IMR-90 (cell line): ENCODE data around the gene ANKRD65. TPM values are rescaled to one million over a fixed set of nuclear protein-coding genes. Genes with fewer than 3 reads are reported as not detected.
A peak's percentile ranks its signal among the peaks of the same experiment; 100 is the strongest.

ENCODE experiments used
- ATAC-seq: fragments of 200-7000 bp; cut with Tn5 transposase; 2 replicates; pipeline ENCODE4 v1.9.1; 2020; ENCODE audit warnings: low read depth, mild to moderate bottlenecking, moderate library complexity
- BruUV-seq: library from RNA; stranded (reverse); fragments of 400-500 nt; replicated peaks from 2 replicates; lab custom pipeline; 2021; lab: Mats Ljungman, UMichigan
- CTCF ChIA-PET: fragments of 300-600 bp; formaldehyde crosslinking; extraction: SDS; loops from one replicate; lab custom pipeline; 2021; ENCODE audit warnings: antibody characterized with exemption; lab: Yijun Ruan, JAX
- POLR2A ChIA-PET: fragments of 300-600 bp; sonication (Branson Sonifier 250); formaldehyde crosslinking; loops from one replicate; lab custom pipeline; 2022; ENCODE audit warnings: antibody characterized with exemption; ENCODE audit not compliant: unreplicated experiment; lab: Charles Lee
- DNase-seq: peaks from one replicate; pipeline ENCODE4 v3.0.0; 2013
- H2AFZ ChIP-seq: replicated peaks from 2 replicates; pipeline ENCODE3; 2013; ENCODE audit warnings: low read length, mild to moderate bottlenecking; ENCODE audit not compliant: poor library complexity
- H2AK5ac ChIP-seq: 2 replicates; pipeline ENCODE4 v1.6.1; 2013; ENCODE audit warnings: low read depth, low read length, inconsistent platforms
- H2AK9ac ChIP-seq: replicated peaks from 2 replicates; pipeline ENCODE3; 2013; ENCODE audit warnings: mild to moderate bottlenecking, low read depth, low read length, moderate library complexity; ENCODE audit not compliant: poor library complexity
- H2BK120ac ChIP-seq: 2 replicates; pipeline ENCODE4 v1.6.1; 2013; ENCODE audit warnings: low read depth, low read length, inconsistent platforms
- H2BK15ac ChIP-seq: 3 replicates; pipeline ENCODE4 v1.6.1; 2013; ENCODE audit warnings: low read depth, low read length, inconsistent platforms
- H2BK20ac ChIP-seq: 2 replicates; pipeline ENCODE4 v1.6.1; 2013; ENCODE audit warnings: low read depth, mild to moderate bottlenecking, inconsistent platforms, low read length, moderate library complexity
- H2BK5ac ChIP-seq: 2 replicates; pipeline ENCODE4 v1.6.1; 2013; ENCODE audit warnings: mild to moderate bottlenecking, low read depth, low read length, inconsistent platforms; ENCODE audit not compliant: poor library complexity, severe bottlenecking
- H3K14ac ChIP-seq: replicated peaks from 2 replicates; pipeline ENCODE4 v1.6.1; 2013; ENCODE audit warnings: low read depth, low read length, inconsistent platforms
- H3K18ac ChIP-seq: 2 replicates; pipeline ENCODE4 v1.6.1; 2013; ENCODE audit warnings: low read depth, low read length, control low read depth
- H3K23ac ChIP-seq: 2 replicates; pipeline ENCODE4 v1.6.1; 2013; ENCODE audit warnings: low read depth, low read length, inconsistent platforms
- H3K27ac ChIP-seq: 2 replicates; pipeline ENCODE4 v1.5.1; 2013; ENCODE audit warnings: mild to moderate bottlenecking, control low read depth, low read length; ENCODE audit not compliant: insufficient read depth
- H3K27me3 ChIP-seq: 2 replicates; pipeline ENCODE4 v1.6.1; 2013; ENCODE audit warnings: low read length; ENCODE audit not compliant: control insufficient read depth, insufficient read depth
- H3K36me3 ChIP-seq: 2 replicates; pipeline ENCODE4 v1.6.1; 2013; ENCODE audit warnings: low read length, mixed read lengths; ENCODE audit not compliant: control insufficient read depth, insufficient read depth
- H3K4ac ChIP-seq: 2 replicates; pipeline ENCODE4 v1.6.1; 2013; ENCODE audit warnings: low read depth, low read length, inconsistent platforms
- H3K4me1 ChIP-seq: 2 replicates; pipeline ENCODE4 v1.6.1; 2013; ENCODE audit warnings: low read length, mixed read lengths; ENCODE audit not compliant: control insufficient read depth, insufficient read depth
- H3K4me2 ChIP-seq: 2 replicates; pipeline ENCODE4 v1.6.1; 2013; ENCODE audit warnings: low read depth, mild to moderate bottlenecking, control low read depth, low read length, moderate library complexity
- H3K4me3 ChIP-seq: 2 replicates; pipeline ENCODE4 v1.5.1; 2013; ENCODE audit warnings: low read depth, mild to moderate bottlenecking, control low read depth, low read length, moderate library complexity; ENCODE audit not compliant: insufficient read depth
- H3K56ac ChIP-seq: 2 replicates; pipeline ENCODE4 v1.6.1; 2013; ENCODE audit warnings: low read length, inconsistent platforms; ENCODE audit not compliant: insufficient read depth; ENCODE audit errors: extremely low read depth
- H3K79me1 ChIP-seq, 2 experiments: 2 replicates each; pipeline ENCODE4 v1.6.1; 2013; ENCODE audit warnings: low read length in 2 of 2, inconsistent platforms in 1 of 2, low read depth in 1 of 2
- H3K9ac ChIP-seq: 2 replicates; pipeline ENCODE4 v1.6.1; 2013; ENCODE audit warnings: low read depth, low read length, control low read depth
- H3K9me1 ChIP-seq: 2 replicates; pipeline ENCODE4 v1.6.1; 2013; ENCODE audit warnings: low read length, inconsistent platforms; ENCODE audit not compliant: insufficient read depth
- H3K9me3 ChIP-seq: 2 replicates; pipeline ENCODE4 v1.6.1; 2013; ENCODE audit warnings: low read length; ENCODE audit not compliant: control insufficient read depth, insufficient read depth
- H4K20me1 ChIP-seq: 2 replicates; pipeline ENCODE4 v1.6.1; 2013; ENCODE audit warnings: low read length, inconsistent platforms; ENCODE audit not compliant: insufficient read depth
- H4K5ac ChIP-seq: 2 replicates; pipeline ENCODE4 v1.6.1; 2013; ENCODE audit warnings: mild to moderate bottlenecking, low read depth, low read length, control low read depth
- H4K8ac ChIP-seq, 2 experiments: 2 replicates each; pipeline ENCODE4 v1.6.1; 2013; ENCODE audit warnings: low read depth in 2 of 2, low read length in 2 of 2, control low read depth in 1 of 2, inconsistent platforms in 1 of 2
- H4K91ac ChIP-seq: 2 replicates; pipeline ENCODE4 v1.6.1; 2013; ENCODE audit warnings: low read depth, low read length, inconsistent platforms; ENCODE audit not compliant: insufficient read depth
- BHLHE40 ChIP-seq: fragments of 150-350 bp; IDR thresholded peaks from 2 replicates; pipeline ENCODE4 v1.6.1; 2016; ENCODE audit warnings: mild to moderate bottlenecking, low read depth, low read length
- CEBPB ChIP-seq: IDR thresholded peaks from 2 replicates; pipeline ENCODE4 v1.6.1; 2012; ENCODE audit warnings: low read depth, low read length, improper control_type of control experiment
- CHD1 ChIP-seq: IDR thresholded peaks from 2 replicates; pipeline ENCODE4 v1.6.1; 2012; ENCODE audit warnings: low read depth, low read length, improper control_type of control experiment
- FOS ChIP-seq: fragments of 150-350 bp; IDR thresholded peaks from 2 replicates; pipeline ENCODE4 v1.6.1; 2016; ENCODE audit warnings: low read depth, low read length
- MAFK ChIP-seq: IDR thresholded peaks from 2 replicates; pipeline ENCODE4 v1.6.1; 2012; ENCODE audit warnings: low read depth, low read length, improper control_type of control experiment
- MXI1 ChIP-seq: IDR thresholded peaks from 2 replicates; pipeline ENCODE4 v1.6.1; 2012; ENCODE audit warnings: low read depth, mild to moderate bottlenecking, low read length, moderate library complexity, borderline replicate concordance
- NFE2L2 ChIP-seq: fragments of 150-350 bp; IDR thresholded peaks from 2 replicates; pipeline ENCODE4 v1.6.1; 2016; ENCODE audit warnings: low read depth, mild to moderate bottlenecking, low read length
- POLR2A ChIP-seq: IDR thresholded peaks from 2 replicates; pipeline ENCODE4 v1.6.1; 2012; ENCODE audit warnings: mild to moderate bottlenecking, low read depth, low read length
- RAD21 ChIP-seq: IDR thresholded peaks from 2 replicates; pipeline ENCODE4 v1.6.1; 2012; ENCODE audit warnings: low read length, improper control_type of control experiment
- RFX5 ChIP-seq: IDR thresholded peaks from 2 replicates; pipeline ENCODE4 v1.8.0; 2012; ENCODE audit warnings: low read depth, mild to moderate bottlenecking, low read length, moderate library complexity
- SMC3 ChIP-seq: fragments of 150-350 bp; IDR thresholded peaks from 2 replicates; pipeline ENCODE4 v1.6.1; 2016; ENCODE audit warnings: low read depth, mild to moderate bottlenecking, antibody characterized with exemption, low read length, moderate library complexity
- WGBS, 2 experiments: methylation state at CpG; one replicate each; pipeline versions ENCODE4 v1.1.5 to v1.1.7; 2013; ENCODE audit warnings: missing lambda C conversion rate in 2 of 2; ENCODE audit not compliant: insufficient read length in 1 of 2; ENCODE audit errors: extremely low coverage in 2 of 2; 5-methylcytosine and 5-hydroxymethylcytosine counted together
- dilution Hi-C: fragments of 300-500 bp; cut with HindIII; formaldehyde crosslinking; loops from one replicate; pipeline ENCODE4 v1.14.3; 2018; ENCODE audit warnings: low sequenced_read_pairs; ENCODE audit not compliant: unreplicated experiment
- in situ Hi-C: fragments of 300-500 bp; cut with MboI; formaldehyde crosslinking; loops from 3 replicates; pipeline ENCODE4 v1.14.3; 2019; ENCODE audit warnings: low sequenced_read_pairs, inconsistent platforms, mixed read lengths
- intact Hi-C: fragments of 100-400 bp; cut with micrococcal nuclease; formaldehyde crosslinking; loops from 2 replicates; pipeline ENCODE4 v1.10.0; 2022
- polyA plus RNA-seq, 3 experiments: library from polyadenylated mRNA; depleted of rRNA; stranded (reverse); fragments of >200 nt; gene quantifications; 2 replicates each; pipeline ENCODE4 v1.2.3, GENCODE V29; 2012; ENCODE audit warnings: low replicate concordance in 1 of 3
- total RNA-seq: library from RNA; depleted of rRNA; stranded (reverse); fragments of >200 nt; gene quantifications from 2 replicates; pipeline ENCODE4 v1.2.3, GENCODE V29; 2012

ANKRD65 gene
- total and polyA plus RNA-seq, 2 of the 4 experiments (the other 2 are of a cell fraction), result 0.09 TPM; not detected in 1

DNA sequence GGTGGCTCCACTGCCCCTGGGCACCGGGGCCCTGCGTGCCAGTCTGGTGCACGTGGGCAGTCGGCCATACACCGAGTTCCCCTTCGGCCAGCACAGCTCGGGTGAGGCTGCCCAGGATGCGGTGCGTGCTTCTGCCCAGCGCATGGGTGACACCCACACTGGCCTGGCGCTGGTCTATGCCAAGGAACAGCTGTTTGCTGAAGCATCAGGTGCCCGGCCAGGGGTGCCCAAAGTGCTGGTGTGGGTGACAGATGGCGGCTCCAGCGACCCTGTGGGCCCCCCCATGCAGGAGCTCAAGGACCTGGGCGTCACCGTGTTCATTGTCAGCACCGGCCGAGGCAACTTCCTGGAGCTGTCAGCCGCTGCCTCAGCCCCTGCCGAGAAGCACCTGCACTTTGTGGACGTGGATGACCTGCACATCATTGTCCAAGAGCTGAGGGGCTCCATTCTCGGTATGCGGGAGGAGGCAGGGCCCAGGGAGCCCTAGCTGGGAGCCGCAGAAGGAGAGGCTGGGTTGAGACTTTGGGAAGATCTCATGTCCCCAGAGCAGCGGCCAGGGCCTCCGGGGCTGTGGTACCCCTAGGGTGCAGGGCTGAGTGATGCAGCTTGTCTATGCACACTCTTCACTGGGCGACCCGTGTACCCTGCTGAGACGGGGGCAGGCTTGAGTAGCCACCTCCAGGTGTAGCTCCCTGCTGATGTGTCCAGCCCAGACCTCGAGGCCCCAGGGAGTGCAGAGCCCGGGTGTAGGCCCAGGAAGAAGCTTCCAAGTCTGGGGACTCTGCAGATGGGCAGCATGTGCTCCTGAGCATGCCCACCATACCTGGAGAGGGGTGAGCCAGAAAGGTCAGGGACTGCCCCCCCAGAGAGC is 16.2 kb upstream of the ANKRD65 start:
- no peaks in the 10 kb centered on the region for H4K20me1 ChIP-seq
- no peak overlapping the region for H2BK120ac ChIP-seq
- H4K5ac ChIP-seq, result no peak overlapping the region
- no peak overlapping the region for H4K8ac ChIP-seq
- no peak overlapping the region for H2BK20ac ChIP-seq
- no peak overlapping the region for H4K91ac ChIP-seq
- CTCF ChIA-PET, result interaction anchor here (0.5 kb wide), 1 partner anchor 11 kb away, joined by 4 read pairs; no protein-coding TSS in a partner anchor
- H2AK5ac ChIP-seq, result no peak overlapping the region
- DNase-seq (no peak), ATAC-seq (no peak)
- no peak overlapping the region for H3K23ac ChIP-seq
- no peak overlapping the region for H3K14ac ChIP-seq
- H3K9me3 ChIP-seq, result no peaks in the 10 kb centered on the region
- WGBS, 2 experiments, result 90% methylated on average over 26 of the region's 31 CpGs; no CpG with 5 or more reads in 1 of the 2 experiments
- intact Hi-C loops, result no loop called here
- H3K18ac ChIP-seq, result no peak overlapping the region
- dilution Hi-C loops, result no loop called here
- H3K56ac ChIP-seq, result no peak overlapping the region
- no peaks in the 10 kb centered on the region; the same call in 1 of the 2 replicates for H3K27me3 ChIP-seq
- peaks cover 10% of the 10 kb centered on the region; the same call in 1 of the 2 replicates for H3K4me1 ChIP-seq
- no peak for TF ChIP-seq CEBPB
- no peak for TF ChIP-seq CHD1
- no peak for TF ChIP-seq SMC3
- TF ChIP-seq NFE2L2, result no peak
- TF ChIP-seq RFX5, result no peak
- TF ChIP-seq RAD21, result no peak
- TF ChIP-seq POLR2A, result no peak
- TF ChIP-seq MXI1, result no peak
- no peak for TF ChIP-seq BHLHE40
- TF ChIP-seq FOS, result no peak
- no peak for TF ChIP-seq MAFK
- no peaks in the 10 kb centered on the region for H3K36me3 ChIP-seq
- BruUV-seq, result no TSS peak
- H2AFZ ChIP-seq, result no peak overlapping the region
- H2BK15ac ChIP-seq, result no peak overlapping the region
- H3K9ac ChIP-seq, result no peak overlapping the region
- in situ Hi-C loops, result no loop called here
- 0 out of 2 replicates have a peak, but pooled peaks cover 7% of the 10 kb centered on the region for H3K9me1 ChIP-seq
- H3K4ac ChIP-seq, result no peak overlapping the region
- no peak overlapping the region for H3K27ac ChIP-seq
- POLR2A ChIA-PET, result no interaction called here
- no peak overlapping the region for H3K4me2 ChIP-seq
- H2BK5ac ChIP-seq, result no peak overlapping the region
- 0 out of 4 replicates have a peak, but pooled peaks cover 0 to 3% of the 10 kb centered on the region in 2 experiments for H3K79me1 ChIP-seq
- no peak overlapping the region for H3K4me3 ChIP-seq
- peak overlapping the region; percentile 70 for H2AK9ac ChIP-seq
